Stimulated activated naive B cell treated with anti-CD40 and anti-IgM and Interleukin-4, amounts not matched to agents 10 μg/mL and 1 μg/mL and 100 μg/mL, for 72 hours (primary cell): ENCODE results near the gene CEP295NL.
A peak's percentile ranks its signal among the peaks of the same experiment; 100 is the strongest.

Source experiments
- ATAC-seq, 2 donors: fragments of 150-1000 bp; cut with Tn5 transposase; replicated peaks; 2 replicates each; pipeline ENCODE4 v1.10.0; 2021; ENCODE audit warnings: moderate library complexity in 1 of 2
- DNase-seq: peaks from one replicate; pipeline ENCODE4 v3.0.0; 2021
- H3K27ac Mint-ChIP-seq: one replicate; pipeline ENCODE4 v1.8.0; 2022; ENCODE audit warnings: mild to moderate bottlenecking, mixed read lengths
- H3K27me3 Mint-ChIP-seq, 2 donors: one replicate each; pipeline ENCODE4 v1.8.0; 2022; ENCODE audit warnings: mixed read lengths in 2 of 2
- H3K36me3 Mint-ChIP-seq, 2 donors: one replicate each; pipeline ENCODE4 v1.8.0; 2022; ENCODE audit warnings: mixed read lengths in 2 of 2, mild to moderate bottlenecking in 1 of 2
- H3K4me1 Mint-ChIP-seq, 2 donors: one replicate each; pipeline ENCODE4 v1.8.0; 2022; ENCODE audit warnings: mixed read lengths in 2 of 2, mild to moderate bottlenecking in 1 of 2
- H3K4me3 Mint-ChIP-seq, 2 donors: one replicate each; pipeline ENCODE4 v1.8.0; 2022; ENCODE audit warnings: mild to moderate bottlenecking in 2 of 2, mixed read lengths in 2 of 2, moderate library complexity in 1 of 2
- H3K9me3 Mint-ChIP-seq, 2 donors: one replicate each; pipeline ENCODE4 v1.8.0; 2022; ENCODE audit warnings: mixed read lengths in 2 of 2, mild to moderate bottlenecking in 1 of 2

Gene CEP295NL

GRCh38 chr17:78865682-78866390 lies 37.2 kb downstream of the CEP295NL start:
- Mint-ChIP-seq H3K4me3 (no peak overlapping the region), H3K36me3 (peaks cover 2 to 4% of the 10 kb centered on the region in 2 donors), H3K27ac (no peak overlapping the region), H3K27me3 (no peaks in the 10 kb centered on the region), H3K9me3 (no peaks in the 10 kb centered on the region), H3K4me1 (peaks cover 0 to 3% of the 10 kb centered on the region in 2 donors)
- DNase-seq = peak; percentile 50
- ATAC-seq = peak; percentile 62 to 67

GRCh38 chr17:78864117-78864516 lies 38.9 kb downstream of the CEP295NL start:
- H3K4me3 Mint-ChIP-seq = no peak overlapping the region
- H3K4me1 Mint-ChIP-seq = peaks cover 0 to 3% of the 10 kb centered on the region in 2 donors
- no peaks in the 10 kb centered on the region for H3K27me3 Mint-ChIP-seq
- no peaks in the 10 kb centered on the region for H3K9me3 Mint-ChIP-seq
- ATAC-seq (no peak), DNase-seq (no peak)
- no peak overlapping the region for H3K27ac Mint-ChIP-seq
- H3K36me3 Mint-ChIP-seq = no peaks in the 10 kb centered on the region

- no peaks in the 10 kb centered on the region for H3K27me3 Mint-ChIP-seq
- ATAC-seq (no peak), DNase-seq (no peak)
- no peak overlapping the region for H3K27ac Mint-ChIP-seq
- H3K4me1 Mint-ChIP-seq = peaks cover 0 to 3% of the 10 kb centered on the region in 2 donors
- no peak overlapping the region for H3K4me3 Mint-ChIP-seq
- no peaks in the 10 kb centered on the region for H3K9me3 Mint-ChIP-seq
- no peaks in the 10 kb centered on the region for H3K36me3 Mint-ChIP-seq
Measured at GRCh38 chr17:78862073-78863023, 40.7 kb downstream of the CEP295NL start.

- no peak overlapping the region for H3K4me3 Mint-ChIP-seq
- no peak for ATAC-seq
- H3K27me3 Mint-ChIP-seq = no peaks in the 10 kb centered on the region
- no peaks in the 10 kb centered on the region for H3K36me3 Mint-ChIP-seq
- no peaks in the 10 kb centered on the region for H3K9me3 Mint-ChIP-seq
- peaks cover 0 to 3% of the 10 kb centered on the region in 2 donors for H3K4me1 Mint-ChIP-seq
- no peak for DNase-seq
- H3K27ac Mint-ChIP-seq = no peak overlapping the region
Measured at GRCh38 chr17:78861229-78861628, 41.8 kb downstream of the CEP295NL start.

- Mint-ChIP-seq H3K4me1 (no peaks in the 10 kb centered on the region), H3K27ac (no peak overlapping the region), H3K4me3 (no peak overlapping the region), H3K9me3 (no peaks in the 10 kb centered on the region), H3K27me3 (no peaks in the 10 kb centered on the region), H3K36me3 (no peaks in the 10 kb centered on the region)
- no peak for DNase-seq
- ATAC-seq = no peak
Measured at GRCh38 chr17:78859051-78859450, 44.0 kb downstream of the CEP295NL start.

- H3K27me3 Mint-ChIP-seq = no peaks in the 10 kb centered on the region
- no peaks in the 10 kb centered on the region for H3K36me3 Mint-ChIP-seq
- H3K27ac Mint-ChIP-seq = no peak overlapping the region
- no peaks in the 10 kb centered on the region for H3K9me3 Mint-ChIP-seq
- H3K4me1 Mint-ChIP-seq = no peaks in the 10 kb centered on the region
- ATAC-seq (no peak), DNase-seq (no peak)
- H3K4me3 Mint-ChIP-seq = no peak overlapping the region
Measured at GRCh38 chr17:78857266-78857665, 45.7 kb downstream of the CEP295NL start.

- no peak for ATAC-seq
Measured at GRCh38 chr17:78855561-78856165, 47.3 kb downstream of the CEP295NL start.

GRCh38 chr17:78854508-78854907 lies 48.5 kb downstream of the CEP295NL start:
- H3K4me3 Mint-ChIP-seq = no peak overlapping the region

More at GRCh38 chr17:78855561-78856165, 47.3 kb downstream of the CEP295NL start:
- Mint-ChIP-seq H3K27ac (no peak overlapping the region), H3K9me3 (no peaks in the 10 kb centered on the region), H3K36me3 (no peaks in the 10 kb centered on the region), H3K4me1 (no peaks in the 10 kb centered on the region), H3K27me3 (no peaks in the 10 kb centered on the region), H3K4me3 (no peak overlapping the region)
- no peak for DNase-seq

GRCh38 chr17:78853926-78854394 lies 49.0 kb downstream of the CEP295NL start:
- no peaks in the 10 kb centered on the region for H3K27me3 Mint-ChIP-seq
- DNase-seq = no peak
- no peaks in the 10 kb centered on the region for H3K36me3 Mint-ChIP-seq
- no peak for ATAC-seq
- no peak overlapping the region for H3K27ac Mint-ChIP-seq
- H3K4me3 Mint-ChIP-seq = no peak overlapping the region
- no peaks in the 10 kb centered on the region for H3K4me1 Mint-ChIP-seq
- H3K9me3 Mint-ChIP-seq = no peaks in the 10 kb centered on the region

More at GRCh38 chr17:78854508-78854907, 48.5 kb downstream of the CEP295NL start:
- no peaks in the 10 kb centered on the region for H3K27me3 Mint-ChIP-seq
- no peaks in the 10 kb centered on the region for H3K9me3 Mint-ChIP-seq
- ATAC-seq = no peak
- no peaks in the 10 kb centered on the region for H3K36me3 Mint-ChIP-seq
- H3K27ac Mint-ChIP-seq = peak overlapping the region; percentile 67
- no peak for DNase-seq
- H3K4me1 Mint-ChIP-seq = no peaks in the 10 kb centered on the region

GRCh38 chr17:78852709-78853121 lies 50.3 kb downstream of the CEP295NL start:
- no peak overlapping the region for H3K4me3 Mint-ChIP-seq
- H3K9me3 Mint-ChIP-seq = no peaks in the 10 kb centered on the region
- H3K27ac Mint-ChIP-seq = no peak overlapping the region
- ATAC-seq = no peak
- no peaks in the 10 kb centered on the region for H3K27me3 Mint-ChIP-seq
- H3K36me3 Mint-ChIP-seq = no peaks in the 10 kb centered on the region
- H3K4me1 Mint-ChIP-seq = no peaks in the 10 kb centered on the region
- DNase-seq = no peak

- H3K4me1 Mint-ChIP-seq = peaks cover 4 to 7% of the 10 kb centered on the region in 2 donors
- DNase-seq = no peak
- H3K27ac Mint-ChIP-seq = no peak overlapping the region
- H3K36me3 Mint-ChIP-seq = no peaks in the 10 kb centered on the region
- no peak for ATAC-seq
- no peaks in the 10 kb centered on the region for H3K9me3 Mint-ChIP-seq
- H3K4me3 Mint-ChIP-seq = no peak overlapping the region
- no peaks in the 10 kb centered on the region for H3K27me3 Mint-ChIP-seq
Measured at GRCh38 chr17:78849026-78849425, 54.0 kb downstream of the CEP295NL start.

- no peak overlapping the region for H3K27ac Mint-ChIP-seq
Measured at GRCh38 chr17:78847052-78847451, 55.9 kb downstream of the CEP295NL start.

GRCh38 chr17:78844301-78845005 lies 58.5 kb downstream of the CEP295NL start:
- no peak for ATAC-seq

More at GRCh38 chr17:78847052-78847451, 55.9 kb downstream of the CEP295NL start:
- ATAC-seq (no peak), DNase-seq (no peak)
- H3K4me1 Mint-ChIP-seq = peaks cover 6 to 22% of the 10 kb centered on the region in 2 donors
- no peak overlapping the region for H3K4me3 Mint-ChIP-seq
- H3K27me3 Mint-ChIP-seq = no peaks in the 10 kb centered on the region
- no peaks in the 10 kb centered on the region for H3K36me3 Mint-ChIP-seq
- no peaks in the 10 kb centered on the region for H3K9me3 Mint-ChIP-seq

More at GRCh38 chr17:78844301-78845005, 58.5 kb downstream of the CEP295NL start:
- H3K27me3 Mint-ChIP-seq = no peaks in the 10 kb centered on the region
- peaks cover 0 to 2% of the 10 kb centered on the region in 2 donors for H3K36me3 Mint-ChIP-seq
- peak; percentile 23 for DNase-seq
- peak overlapping the region; percentile 0 for H3K27ac Mint-ChIP-seq
- H3K9me3 Mint-ChIP-seq = no peaks in the 10 kb centered on the region
- H3K4me3 Mint-ChIP-seq = peak overlapping the region; percentile 0 to 57
- H3K4me1 Mint-ChIP-seq = peaks cover 14 to 34% of the 10 kb centered on the region in 2 donors
